HG03565 (cell line): ENCODE results near the gene NCOR2.

Experiments
- ATAC-seq: cut with Tn5 transposase; IDR thresholded peaks from one replicate; pipeline ENCODE4 v1.9.1; 2021; ENCODE audit warnings: mild to moderate bottlenecking, moderate library complexity; ENCODE audit not compliant: unreplicated experiment

The NCOR2 gene

DNA sequence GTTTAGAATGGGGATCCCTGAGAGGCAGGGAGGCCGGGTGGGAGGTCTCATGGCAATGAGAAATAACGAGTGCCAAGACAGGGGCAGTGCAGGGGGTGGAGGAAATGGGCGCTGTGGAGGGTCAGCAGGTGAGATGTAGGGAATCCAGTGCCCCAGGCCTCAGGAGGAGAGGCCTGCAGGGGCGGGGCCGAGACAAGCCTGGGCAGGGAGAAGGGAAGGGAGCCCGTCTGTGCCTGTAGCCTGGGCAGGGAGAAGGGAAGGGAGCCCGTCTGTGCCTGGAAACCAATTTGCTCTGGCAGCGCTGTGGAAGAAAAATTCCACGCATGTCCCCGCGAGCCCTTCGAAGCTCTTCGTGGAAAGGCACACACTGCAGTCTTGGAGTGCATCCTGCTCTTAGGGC, 10.6 kb upstream of the NCOR2 start:
- no peak for ATAC-seq

DNA sequence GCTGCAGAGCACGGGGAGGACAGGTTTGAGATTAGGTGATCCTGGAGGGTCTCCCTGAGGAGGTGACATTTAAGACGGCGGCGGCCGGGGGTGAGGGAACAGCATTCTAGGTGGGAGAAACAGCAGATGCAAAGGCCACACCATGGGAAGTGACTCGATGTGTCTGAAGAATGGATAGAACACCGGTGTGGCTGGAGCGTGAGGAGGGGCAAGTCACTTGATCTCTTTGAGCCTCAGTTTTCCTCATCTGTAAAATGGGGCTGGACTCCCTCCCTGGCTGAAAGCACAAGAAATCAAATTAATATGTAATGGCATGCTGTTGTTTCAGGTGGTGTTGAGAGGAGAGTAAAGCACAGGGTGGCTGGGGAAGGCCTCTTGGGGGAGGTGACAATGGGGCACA, 10.0 kb upstream of the NCOR2 start:
- ATAC-seq: no peak

DNA sequence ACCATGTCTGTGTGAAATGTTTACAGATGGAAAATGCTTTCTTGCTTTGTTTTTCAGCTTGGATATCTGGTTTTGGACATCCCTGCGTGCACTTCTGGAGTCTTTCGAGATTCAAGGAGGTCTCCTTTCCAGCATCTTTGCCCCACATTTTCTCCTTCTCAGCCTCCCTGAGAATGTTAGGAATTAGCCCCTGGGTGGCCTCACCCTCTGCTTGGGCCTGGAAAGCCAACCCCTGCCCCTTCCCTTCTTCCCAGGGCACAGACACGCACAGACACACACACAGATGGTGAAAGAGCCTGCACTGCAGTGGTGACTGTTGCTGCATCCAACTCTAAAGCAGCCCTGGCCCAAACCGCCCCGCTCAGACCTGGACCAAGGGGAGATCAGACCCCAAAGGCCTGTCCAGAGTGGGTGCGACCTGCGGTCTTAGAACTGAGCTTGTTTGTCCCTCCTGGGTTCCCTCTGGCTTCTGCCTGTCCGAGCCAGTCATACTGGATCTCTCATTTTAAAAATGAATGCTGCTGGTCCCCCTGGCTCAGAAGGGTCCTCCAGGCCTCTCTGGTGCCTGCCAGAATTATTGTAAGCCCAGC, 8.7 kb upstream of the NCOR2 start:
- ATAC-seq: no peak

DNA sequence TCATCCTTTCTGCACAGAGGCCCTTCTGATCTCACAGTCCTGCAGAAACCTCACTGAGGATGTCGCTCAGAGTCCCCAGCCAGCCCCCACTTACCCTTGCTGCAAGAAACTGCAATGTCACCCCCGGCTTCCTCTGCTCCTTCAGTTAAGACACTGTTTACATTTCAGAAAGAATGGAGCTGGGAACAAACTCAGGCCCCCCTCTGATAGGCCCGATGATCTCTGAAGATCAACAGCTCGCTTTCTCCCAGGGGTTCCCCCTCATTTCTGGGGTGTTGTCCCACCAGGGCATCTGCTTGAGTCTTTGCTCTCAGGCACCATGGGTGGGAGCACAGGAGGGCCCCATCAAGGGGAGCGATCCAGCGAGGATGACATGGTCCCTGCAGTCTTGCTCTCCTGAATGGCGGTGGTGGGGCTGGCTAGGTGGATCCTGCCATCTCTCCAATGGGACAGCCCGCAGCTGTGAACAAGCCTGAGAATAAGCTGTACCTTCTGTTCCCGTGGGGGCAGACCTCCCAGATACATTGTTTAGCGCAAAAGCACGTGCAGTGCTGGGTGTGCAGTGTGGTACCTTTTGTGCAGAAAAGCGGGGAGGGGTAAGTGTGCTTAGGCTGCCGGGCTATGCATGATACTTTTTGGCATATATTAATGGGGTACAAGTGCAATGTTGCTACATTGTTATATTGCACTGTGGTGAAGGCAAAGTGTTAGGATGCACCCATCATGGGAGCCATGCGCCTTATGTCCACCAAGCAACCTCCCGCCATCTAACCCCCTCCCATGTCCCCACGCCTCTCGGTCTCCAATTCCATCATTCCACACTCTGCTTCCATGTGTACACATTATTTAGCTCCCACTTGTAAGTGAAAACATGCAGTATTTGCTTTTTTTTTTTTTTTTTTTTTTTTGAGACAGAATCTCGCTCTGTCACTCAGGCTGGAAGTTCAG, 6.7 kb upstream of the NCOR2 start:
- no peak for ATAC-seq

DNA sequence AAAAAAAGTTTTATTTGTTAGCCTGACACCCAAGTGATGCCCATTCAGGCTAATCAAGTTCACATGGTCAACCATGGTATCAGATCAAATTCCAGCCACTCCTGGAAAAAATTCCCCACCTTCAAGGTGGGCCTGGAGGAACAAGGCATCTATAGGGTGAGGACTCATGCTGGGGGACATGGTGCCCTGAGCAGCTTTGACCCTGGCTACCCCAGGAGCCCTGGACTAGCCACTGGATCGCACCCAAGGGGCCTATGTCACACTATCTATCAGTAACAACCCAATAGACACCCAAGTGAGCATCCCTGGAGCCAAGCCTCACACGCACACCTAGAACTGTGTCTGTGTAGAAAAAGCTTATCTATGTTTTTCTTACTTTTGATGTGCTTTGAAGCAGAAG, 4.1 kb upstream of the NCOR2 start:
- no peak for ATAC-seq

DNA sequence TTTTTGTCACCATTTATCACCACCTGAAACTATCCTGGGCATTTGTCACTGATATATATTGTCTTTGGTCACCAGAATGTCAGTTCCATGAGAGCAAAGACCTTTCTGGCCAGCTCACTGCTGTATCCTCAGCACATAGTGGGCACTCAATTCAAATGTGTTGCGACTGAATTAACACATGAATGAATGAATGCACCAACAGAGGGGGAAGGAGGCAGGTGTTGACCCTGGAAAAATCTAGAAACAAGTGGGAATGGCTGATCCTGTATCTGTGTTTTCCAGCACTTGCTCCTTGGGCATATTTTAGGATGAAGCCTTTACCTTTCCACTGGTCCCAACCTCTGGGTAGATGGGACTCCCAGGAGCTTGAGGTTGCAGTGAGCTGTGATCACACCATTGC, 3.4 kb upstream of the NCOR2 start:
- no peak for ATAC-seq

DNA sequence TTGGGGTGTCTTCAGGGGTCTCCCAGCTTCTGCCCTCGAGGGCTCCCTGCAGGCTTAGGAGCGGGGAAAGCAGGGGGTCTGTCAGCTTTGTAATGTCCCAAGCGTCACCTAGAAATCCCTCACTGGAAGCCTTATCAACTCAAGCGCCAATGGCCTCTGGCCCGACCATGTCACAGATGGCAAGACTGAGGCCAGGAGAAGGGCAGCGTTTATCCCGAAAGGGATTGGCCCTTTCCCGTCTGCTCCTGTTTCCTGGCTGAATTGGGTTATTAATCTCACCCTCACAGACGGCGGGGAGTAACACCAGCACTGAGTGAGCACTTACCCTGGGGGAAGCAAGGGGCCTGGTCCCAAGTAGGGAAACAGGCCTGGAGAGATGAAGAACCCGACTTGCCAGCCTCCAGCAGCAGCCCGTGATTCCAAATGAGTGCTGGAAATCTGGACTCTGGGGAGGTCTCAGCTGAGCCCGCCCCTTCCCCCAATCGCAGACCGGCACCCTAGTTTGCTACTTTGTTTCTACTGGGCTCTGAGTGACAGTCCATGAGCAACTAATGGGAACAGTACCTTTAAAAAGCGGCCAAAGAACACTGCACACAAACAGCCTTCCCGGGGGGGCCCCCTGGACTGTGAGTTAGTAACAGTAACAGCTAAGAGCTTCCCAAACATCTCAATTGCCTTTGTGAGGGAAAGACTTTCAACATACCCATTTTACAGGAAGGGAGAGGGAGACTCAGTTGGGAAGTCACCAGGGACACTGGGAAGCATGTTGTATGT, 2.1 kb upstream of the NCOR2 start:
- no peak for ATAC-seq

DNA sequence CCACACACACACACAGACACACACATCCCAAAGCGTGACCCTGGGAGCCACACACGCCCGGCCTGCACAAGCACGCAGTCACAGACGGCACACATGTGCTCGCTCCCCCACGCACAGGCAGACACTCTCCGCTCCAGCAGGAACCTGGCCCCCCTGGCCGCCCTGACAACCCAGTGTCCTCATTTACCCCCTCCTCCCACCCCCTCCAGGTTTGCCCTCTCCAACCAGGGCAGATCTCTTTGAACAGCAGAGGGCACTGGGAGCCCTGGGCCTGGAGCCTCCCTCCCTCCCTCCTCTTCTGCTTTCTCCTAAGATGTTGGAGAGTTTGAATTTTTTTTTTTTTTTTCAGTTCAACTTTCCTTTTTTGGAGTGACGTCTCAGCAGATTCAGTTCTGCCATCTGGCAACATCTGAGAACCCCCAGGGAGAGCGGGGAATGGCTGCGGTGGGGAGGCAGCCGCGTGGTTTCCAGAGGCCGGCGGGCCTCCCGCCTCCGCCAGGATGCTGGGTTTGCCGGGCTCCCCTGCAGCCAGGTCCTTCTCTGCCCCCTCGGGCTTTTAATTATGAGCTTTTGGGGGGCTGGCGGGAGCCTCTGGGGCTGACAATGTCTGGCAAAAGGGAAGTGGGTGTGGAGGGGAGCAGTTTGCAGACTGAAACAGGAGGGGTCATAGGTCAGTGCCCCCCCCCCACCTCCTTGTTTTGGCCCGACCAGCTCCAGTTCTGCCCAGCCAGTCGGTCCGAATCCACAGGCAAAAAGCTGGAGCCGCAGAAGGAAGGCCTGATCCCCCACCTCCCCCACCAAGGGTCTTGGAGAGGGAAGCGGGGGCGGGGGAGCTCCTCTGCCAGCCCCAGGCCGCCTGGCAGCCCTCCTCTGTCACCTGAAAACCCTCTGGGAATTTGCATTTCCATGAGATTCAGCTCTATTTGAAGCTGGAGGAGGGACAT, 1.3 kb upstream of the NCOR2 start:
- ATAC-seq: no peak

DNA sequence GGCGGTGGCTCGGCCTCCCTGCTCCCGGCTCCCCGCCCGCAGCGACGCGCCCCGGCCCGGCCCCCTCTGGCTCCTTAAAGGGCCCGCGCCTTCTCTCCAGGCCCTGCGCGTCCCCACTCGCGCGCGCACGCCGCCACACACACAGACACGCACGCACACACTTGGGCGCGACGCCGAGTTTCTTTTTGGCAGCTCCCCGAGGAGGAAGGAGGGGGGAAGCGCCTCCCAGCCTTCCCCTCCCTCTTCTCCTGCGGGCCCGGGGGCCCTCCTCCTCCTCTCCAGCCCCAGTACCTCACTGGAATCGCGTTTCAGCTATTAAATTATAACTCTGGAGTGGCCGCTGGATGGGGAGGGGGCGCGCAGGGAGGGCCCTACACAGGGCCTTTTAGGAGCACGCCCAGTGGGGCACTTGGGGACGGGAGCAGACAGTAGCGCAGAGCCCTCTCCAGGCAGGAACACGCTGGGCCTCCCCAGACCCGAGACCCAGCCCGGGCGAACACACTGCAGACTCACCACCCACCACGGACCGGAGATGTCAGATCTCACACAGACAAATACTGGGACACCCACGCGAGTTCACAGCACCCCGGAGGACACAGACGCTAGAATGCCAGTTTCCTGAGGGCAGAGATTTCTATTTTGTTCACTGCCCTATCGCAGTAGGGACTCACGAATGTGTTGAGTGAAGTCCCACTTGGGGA, 411 bp upstream of the NCOR2 start:
- ATAC-seq: peak; percentile 27

DNA sequence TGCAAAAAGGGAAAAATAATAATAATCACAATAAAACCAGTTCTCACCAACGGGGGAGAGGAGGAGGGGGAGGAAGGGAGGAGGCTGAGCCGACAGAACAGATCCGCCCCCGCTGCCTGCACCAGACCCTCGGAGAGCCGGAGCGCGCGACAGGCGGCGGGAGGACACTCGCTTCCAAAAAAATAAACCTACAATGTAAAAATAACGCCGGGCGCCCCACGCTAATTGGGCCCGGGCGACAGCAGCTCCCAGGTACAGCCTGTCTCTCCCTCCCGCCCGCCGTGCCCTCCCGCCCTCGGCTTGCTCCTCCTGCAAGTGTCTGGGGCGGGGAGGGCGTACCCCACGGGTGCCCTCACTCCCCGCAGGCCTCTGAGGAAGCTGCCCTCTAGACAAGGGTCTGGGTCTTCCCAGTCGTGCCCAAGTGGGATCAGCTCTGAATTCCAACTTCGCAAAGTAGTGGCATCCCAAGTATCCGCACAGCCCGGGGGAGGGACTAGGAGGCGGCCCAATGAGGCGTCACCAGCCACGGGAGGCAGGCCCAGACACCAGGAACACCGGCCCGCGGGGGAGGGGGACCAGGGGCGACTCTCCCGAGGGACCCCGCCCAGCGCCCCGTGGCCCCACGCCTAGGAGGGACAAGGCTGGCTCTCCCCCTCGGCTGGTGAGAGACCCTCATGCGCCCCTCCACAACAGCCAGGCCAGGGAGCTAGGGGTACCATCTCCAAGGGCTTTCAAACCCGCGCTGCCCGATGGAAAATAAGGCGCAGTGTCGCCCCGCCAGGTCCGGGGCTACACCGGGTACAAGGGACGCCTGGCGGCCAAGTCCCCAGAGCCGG, 1.0 kb downstream of the NCOR2 start:
- peak; percentile 25 for ATAC-seq

DNA sequence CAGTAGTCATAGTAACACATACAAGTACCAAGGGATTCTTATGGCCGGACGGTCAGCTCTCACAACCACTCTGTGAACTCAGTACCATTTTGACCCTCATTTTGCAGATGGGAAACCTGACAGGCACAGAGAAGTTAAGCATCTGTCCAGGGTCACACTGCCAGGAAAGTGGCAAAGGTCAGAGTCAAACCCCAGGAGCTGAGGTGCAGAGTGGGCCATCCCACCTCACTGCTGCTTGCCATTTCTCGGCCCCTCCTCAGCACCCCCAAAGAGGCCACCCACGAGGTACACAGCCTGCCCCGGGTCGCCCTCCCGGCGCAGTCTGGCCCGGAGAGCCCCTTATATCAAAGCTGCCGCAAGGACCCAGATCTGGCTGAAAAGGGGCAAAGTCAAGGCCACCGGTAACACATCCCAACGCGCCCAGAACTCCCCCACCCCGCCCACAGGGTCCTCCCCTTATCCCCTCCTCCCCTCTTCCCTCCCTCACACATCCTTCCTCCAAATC, 1.7 kb downstream of the NCOR2 start:
- no peak for ATAC-seq

DNA sequence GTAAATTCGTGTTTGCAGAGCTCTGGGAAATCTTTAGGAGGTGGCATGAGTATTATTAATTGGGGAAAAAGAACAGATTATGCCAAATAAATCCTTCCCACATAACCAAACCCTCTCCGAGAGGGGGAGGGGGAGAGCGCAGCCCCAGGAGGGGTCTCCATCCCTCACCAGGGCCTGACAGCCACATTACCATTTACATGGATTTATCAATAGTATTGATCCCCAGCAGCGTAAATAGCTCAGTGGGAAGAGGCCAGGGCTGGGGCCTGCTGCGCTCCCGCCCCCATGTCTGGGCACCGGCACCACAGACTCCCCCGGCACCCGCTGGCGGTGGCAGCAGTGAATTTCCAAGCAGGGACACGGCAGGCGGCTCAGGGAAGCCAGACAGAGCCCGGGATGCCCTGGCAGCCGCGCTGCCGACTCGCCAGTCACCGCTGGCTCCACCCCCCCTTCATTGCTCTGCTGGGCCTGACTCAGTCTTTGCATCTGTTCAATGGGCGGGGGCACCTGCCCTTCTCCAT, 2.4 kb downstream of the NCOR2 start:
- ATAC-seq: no peak

DNA sequence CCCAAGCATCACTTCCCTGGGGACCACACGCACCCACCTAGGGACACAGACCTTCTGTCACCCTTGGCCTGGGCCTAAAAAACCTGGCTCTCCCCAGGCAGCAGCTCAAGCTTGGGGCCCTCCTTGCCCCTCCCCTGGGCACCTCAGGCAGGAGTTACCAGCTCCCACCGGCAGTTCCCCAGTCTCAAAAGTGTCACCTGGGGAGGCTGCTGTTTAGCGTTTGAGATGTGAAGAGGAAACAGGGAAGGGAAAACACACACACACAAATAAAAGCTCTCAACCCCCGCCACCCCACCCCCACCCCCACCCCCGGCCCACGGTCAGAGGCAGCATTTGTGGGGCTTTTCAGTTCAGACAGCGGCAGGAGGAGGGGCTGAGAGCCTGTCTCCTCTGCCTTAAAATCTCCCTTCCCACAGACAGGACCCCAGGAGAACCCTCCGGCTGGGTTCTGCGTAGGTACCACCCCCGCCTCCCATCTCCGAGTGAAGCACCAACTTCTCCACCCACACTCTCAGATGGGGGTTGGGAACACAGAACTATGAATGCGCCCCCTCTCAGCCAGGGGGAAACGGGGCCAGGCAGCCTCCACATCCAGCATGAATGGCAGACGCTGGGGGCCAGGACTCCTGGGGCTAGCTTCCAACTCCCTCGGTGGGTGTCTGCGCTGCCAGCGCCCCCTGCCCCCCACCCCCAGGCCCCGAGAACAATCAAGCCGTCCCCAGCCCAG, 3.0 kb downstream of the NCOR2 start:
- ATAC-seq: no peak

DNA sequence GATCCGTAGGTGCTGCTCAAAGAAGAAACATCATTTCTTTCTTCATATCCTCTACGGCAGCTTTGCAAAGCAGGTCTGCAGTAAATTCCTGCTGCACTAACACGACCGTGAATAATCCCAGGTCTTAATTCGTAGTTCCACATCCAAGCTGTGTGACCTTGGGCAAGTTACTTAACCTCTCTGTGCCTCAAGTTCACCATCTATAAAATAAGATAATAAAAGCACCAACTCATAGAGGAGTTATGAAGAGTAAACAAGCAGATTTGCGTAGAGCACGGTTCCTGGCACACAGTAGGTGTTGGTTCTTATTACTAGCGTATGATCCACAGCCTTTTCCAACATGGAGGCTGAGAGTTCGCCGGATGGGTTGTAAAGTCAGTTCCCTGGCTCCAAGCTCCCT, 3.6 kb downstream of the NCOR2 start:
- no peak for ATAC-seq

DNA sequence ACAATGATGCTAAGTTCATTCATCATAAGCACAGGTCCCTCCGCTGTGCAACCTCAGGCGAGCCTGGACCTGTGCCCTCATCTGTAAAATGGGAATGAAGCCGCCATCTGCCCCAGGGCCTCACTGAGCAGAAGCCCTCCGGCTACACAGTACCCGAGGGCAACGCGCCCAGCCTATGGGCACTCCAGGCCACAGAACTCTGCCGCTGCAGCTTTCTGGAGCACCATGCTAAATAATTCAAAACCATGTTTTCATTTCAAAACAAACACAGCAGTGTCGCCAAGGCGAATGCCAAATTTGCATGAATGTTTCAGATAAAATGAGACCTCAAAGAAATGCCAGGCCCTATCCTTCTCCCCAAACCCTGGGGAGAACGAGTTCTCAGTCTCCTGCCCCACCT, 4.0 kb downstream of the NCOR2 start:
- ATAC-seq: no peak

DNA sequence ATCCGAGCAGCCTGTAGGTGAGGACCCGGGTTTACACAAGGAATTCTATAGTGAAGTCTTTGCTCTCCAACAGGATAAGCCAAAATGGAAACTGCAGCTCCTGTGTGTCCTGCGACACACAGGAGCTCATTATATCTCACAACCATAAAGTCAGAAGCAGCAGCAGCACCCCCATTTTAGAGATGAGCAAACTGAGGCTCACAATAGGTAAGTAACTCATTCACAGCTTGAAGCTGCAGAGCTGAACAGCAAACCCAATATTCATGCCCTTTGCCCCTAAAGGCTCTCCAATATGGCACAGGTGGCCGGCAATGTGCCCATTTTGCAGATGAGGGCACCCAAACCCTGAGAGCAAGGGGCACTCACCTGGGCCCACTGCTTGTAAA, 4.6 kb downstream of the NCOR2 start:
- no peak for ATAC-seq

DNA sequence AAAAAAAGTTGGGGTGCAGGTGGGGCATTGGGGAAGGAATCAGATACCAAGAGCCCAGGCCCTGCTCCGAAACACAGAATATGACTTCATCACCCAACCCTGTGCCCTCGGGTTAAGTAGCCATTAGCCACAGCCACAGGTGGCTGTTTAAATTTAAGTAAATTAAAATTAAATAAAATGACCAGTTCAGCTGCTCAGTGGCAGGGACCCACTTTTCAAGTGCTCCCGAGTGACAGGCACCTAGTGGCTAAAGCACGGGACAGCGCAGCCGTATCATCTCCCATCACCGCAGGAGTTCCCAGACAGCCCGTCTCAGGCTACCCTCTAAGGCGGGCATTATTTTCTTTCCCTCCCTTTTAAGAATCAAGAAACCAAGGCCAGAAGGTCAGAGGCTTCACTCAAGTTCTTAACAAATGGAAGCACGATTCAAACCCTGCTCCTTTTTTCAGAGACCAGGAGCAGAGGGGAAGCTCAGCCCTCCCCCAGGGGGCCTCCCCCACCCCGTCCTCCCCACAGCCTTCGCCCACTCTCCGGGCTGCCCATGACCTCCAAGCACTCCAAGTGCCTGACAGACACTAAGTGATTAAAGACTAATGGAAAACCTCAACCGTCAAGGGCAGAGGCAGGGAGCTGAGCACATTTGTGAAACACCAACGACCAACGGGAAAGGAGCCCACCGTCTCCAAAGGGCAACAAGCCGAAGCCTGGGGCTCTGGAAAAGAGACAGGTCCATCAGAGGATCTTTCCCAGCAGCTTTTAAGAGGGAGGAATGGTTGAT, 5.2 kb downstream of the NCOR2 start:
- ATAC-seq: no peak
